Mucosa of gallbladder (tissue), 1 donor: ENCODE results near the gene NOXO1. TPM values are rescaled to one million over a fixed set of nuclear protein-coding genes. Genes with fewer than 3 reads are reported as not detected.
A peak's percentile ranks its signal among the peaks of the same experiment; 100 is the strongest.
"Not testable (repeated sequence)": the region's sequence is repeated elsewhere in the genome, so short reads cannot be mapped to it uniquely, and the experiment has no call there.

ENCODE experiments used
- DNase-seq: peaks from one replicate; pipeline ENCODE4 v3.0.0-alpha.2; 2020; ENCODE audit warnings: low spot score
- total RNA-seq: library from RNA; stranded (reverse); gene quantifications from one replicate; pipeline ENCODE4 v1.2.1, GENCODE V29; 2021
- donor health status: DM: no; HTN: no; CAD: no.

NOXO1 gene
- total RNA-seq, 1 donor from 2014 or later: 2.7 TPM

- DNase-seq: not testable (repeated sequence)
These were observed 30.5 kb upstream of the NOXO1 start for GRCh38 chr16:2011726-2012125.

- peak; percentile 77 for DNase-seq
These were observed 28.7 kb upstream of the NOXO1 start, which contains the start of gene ZNF598 for GRCh38 chr16:2009791-2010510. ZNF598 (minus strand) TSS chr16:2009821.

GRCh38 chr16:2009164-2009711 lies 28.0 kb upstream of the NOXO1 start:
- DNase-seq: no peak

- DNase-seq: no peak
These were observed 27.4 kb upstream of the NOXO1 start for GRCh38 chr16:2008631-2009163.

- DNase-seq: no peak
These were observed 26.8 kb upstream of the NOXO1 start for GRCh38 chr16:2008009-2008526.

- DNase-seq: no peak
These were observed 26.0 kb upstream of the NOXO1 start for GRCh38 chr16:2007081-2007836.

GRCh38 chr16:2006317-2006716 lies 25.0 kb upstream of the NOXO1 start:
- DNase-seq: no peak

- DNase-seq: no peak
These were observed 24.4 kb upstream of the NOXO1 start for GRCh38 chr16:2005646-2006045.

GRCh38 chr16:2004795-2005517 lies 23.7 kb upstream of the NOXO1 start:
- no peak for DNase-seq

- peak; percentile 82 for DNase-seq
These were observed 22.8 kb upstream of the NOXO1 start for GRCh38 chr16:2003827-2004641.

- DNase-seq: no peak
These were observed 22.1 kb upstream of the NOXO1 start for GRCh38 chr16:2003231-2003826.

- DNase-seq: no peak
These were observed 21.3 kb upstream of the NOXO1 start for GRCh38 chr16:2002406-2003230.

GRCh38 chr16:2001456-2002355 lies 20.4 kb upstream of the NOXO1 start:
- no peak for DNase-seq

GRCh38 chr16:2001035-2001434 lies 19.8 kb upstream of the NOXO1 start:
- DNase-seq: no peak

- DNase-seq: no peak
These were observed 18.7 kb upstream of the NOXO1 start for GRCh38 chr16:1999866-2000514.

GRCh38 chr16:1998852-1999801 lies 17.9 kb upstream of the NOXO1 start:
- DNase-seq: no peak

- DNase-seq: no peak
These were observed 17.1 kb upstream of the NOXO1 start for GRCh38 chr16:1998360-1998835.
